SU-DHL-6 (cell line): ENCODE results near the gene CRTC2.

Source experiments
- H2AFZ ChIP-seq: fragments of 200-600 bp; sonication (generic); 2 replicates; pipeline ENCODE4 v1.6.1; 2014; ENCODE audit warnings: low read depth, mild to moderate bottlenecking, moderate library complexity, mixed read lengths, antibody characterized with exemption, low read length; ENCODE audit not compliant: severe bottlenecking
- H3F3A ChIP-seq: fragments of 200-600 bp; shearing (Covaris generic); 2 replicates; pipeline ENCODE4 v1.6.0; 2016; ENCODE audit warnings: antibody characterized with exemption, mild to moderate bottlenecking; ENCODE audit not compliant: insufficient read depth
- H3K27ac ChIP-seq: fragments of 200-600 bp; sonication (generic); 2 replicates; pipeline ENCODE4 v1.5.1; 2016; ENCODE audit warnings: low read depth, mild to moderate bottlenecking, low read length, moderate library complexity, mixed read lengths
- H3K27me3 ChIP-seq: fragments of 200-600 bp; sonication (generic), shearing (Covaris generic); 2 replicates; pipeline ENCODE4 v1.6.0; 2014; ENCODE audit warnings: mild to moderate bottlenecking, low read length
- H3K36me3 ChIP-seq: fragments of 200-600 bp; sonication (generic); 2 replicates; pipeline ENCODE4 v1.6.1; 2014; ENCODE audit warnings: mild to moderate bottlenecking, low read length, mixed read lengths
- H3K4me2 ChIP-seq: fragments of 300-600, 200-600 bp; shearing (Covaris generic), sonication (generic); 2 replicates; pipeline ENCODE4 v1.6.0; 2014; ENCODE audit warnings: low read length, low read depth, mild to moderate bottlenecking; ENCODE audit not compliant: poor library complexity, severe bottlenecking
- H3K4me3 ChIP-seq: fragments of 200-600 bp; sonication (generic); 2 replicates; pipeline ENCODE4 v1.5.1; 2014; ENCODE audit warnings: antibody characterized with exemption, low read length, mild to moderate bottlenecking, mixed read lengths; ENCODE audit not compliant: insufficient read depth, poor library complexity, severe bottlenecking
- H3K79me2 ChIP-seq: fragments of 200-600 bp; sonication (generic); 2 replicates; pipeline ENCODE4 v1.6.1; 2014; ENCODE audit warnings: mild to moderate bottlenecking, low read length, moderate library complexity; ENCODE audit not compliant: insufficient read depth
- H3K9ac ChIP-seq: fragments of 200-600 bp; sonication (generic); 2 replicates; pipeline ENCODE4 v1.7.0; 2014; ENCODE audit warnings: mild to moderate bottlenecking, low read length
- H3K9me2 ChIP-seq: fragments of 200-600 bp; sonication (generic); replicated peaks from 2 replicates; pipeline ENCODE4 v1.6.1; 2014; ENCODE audit warnings: low read length; ENCODE audit not compliant: insufficient read depth
- H3K9me3 ChIP-seq: fragments of 200-600 bp; sonication (generic); 2 replicates; pipeline ENCODE4 v1.6.1; 2014; ENCODE audit warnings: low read length, mixed read lengths; ENCODE audit not compliant: insufficient read depth
- H4K20me1 ChIP-seq: fragments of 200-600 bp; sonication (generic); 2 replicates; pipeline ENCODE4 v1.6.1; 2014; ENCODE audit warnings: low read depth, mild to moderate bottlenecking, antibody characterized with exemption, low read length, moderate library complexity, mixed read lengths
- CTCF ChIP-seq: fragments of 200-600 bp; sonication (generic); IDR thresholded peaks from one replicate; pipeline ENCODE4 v1.5.1; 2017; ENCODE audit warnings: antibody characterized with exemption, mild to moderate bottlenecking, low read length, moderate library complexity; ENCODE audit not compliant: insufficient read depth, poor library complexity, severe bottlenecking
- EZH2phosphoT487 ChIP-seq: fragments of 200-600 bp; sonication (generic), shearing (Covaris generic); conservative IDR thresholded peaks from 2 replicates; pipeline ENCODE4 v1.6.1; 2018; ENCODE audit warnings: mild to moderate bottlenecking, antibody characterized with exemption, low read length, moderate library complexity, mixed read lengths

Gene CRTC2

GRCh38 chr1:153940756-153941155, 17.7 kb downstream of the CRTC2 start:
- Histone ChIP-seq H3K36me3 (no peaks in the 10 kb centered on the region), H3K9ac (no peak overlapping the region), H4K20me1 (no peaks in the 10 kb centered on the region), H3F3A (peaks cover 12% of the 10 kb centered on the region), H3K9me2 (no peaks in the 10 kb centered on the region), H3K27ac (no peak overlapping the region), H3K79me2 (peaks cover 31% of the 10 kb centered on the region), H2AFZ (no peak overlapping the region), H3K4me2 (no peak overlapping the region), H3K9me3 (no peaks in the 10 kb centered on the region), H3K27me3 (no peaks in the 10 kb centered on the region), H3K4me3 (no peak overlapping the region)
- TF ChIP-seq CTCF = no peak
- no peak for TF ChIP-seq EZH2phosphoT487

GRCh38 chr1:153939476-153939875, 18.9 kb downstream of the CRTC2 start:
- Histone ChIP-seq H4K20me1 (no peaks in the 10 kb centered on the region), H3K9ac (no peak overlapping the region), H2AFZ (no peak overlapping the region), H3K4me3 (no peak overlapping the region), H3K79me2 (peaks cover 19% of the 10 kb centered on the region), H3F3A (peaks cover 2% of the 10 kb centered on the region; the same call in 1 of the 2 replicates), H3K27me3 (no peaks in the 10 kb centered on the region), H3K27ac (no peak overlapping the region), H3K9me2 (no peaks in the 10 kb centered on the region), H3K9me3 (no peaks in the 10 kb centered on the region), H3K36me3 (no peaks in the 10 kb centered on the region), H3K4me2 (no peak overlapping the region)
- TF ChIP-seq EZH2phosphoT487 (no peak), CTCF (no peak)

- Histone ChIP-seq H3F3A (no peaks in the 10 kb centered on the region), H3K9me3 (no peaks in the 10 kb centered on the region), H3K4me3 (no peak overlapping the region), H2AFZ (no peak overlapping the region), H4K20me1 (no peaks in the 10 kb centered on the region), H3K9me2 (no peaks in the 10 kb centered on the region), H3K27me3 (no peaks in the 10 kb centered on the region), H3K36me3 (no peaks in the 10 kb centered on the region), H3K4me2 (no peak overlapping the region), H3K27ac (no peak overlapping the region), H3K79me2 (peaks cover 14% of the 10 kb centered on the region; the same call in 1 of the 2 replicates), H3K9ac (no peak overlapping the region)
- no peak for TF ChIP-seq CTCF
- TF ChIP-seq EZH2phosphoT487 = no peak
Observed at GRCh38 chr1:153938996-153939395, 19.4 kb downstream of the CRTC2 start.
